ENCODE measurements around the gene LRRC10B.
"Not testable (repeated sequence)": the region's sequence is repeated elsewhere in the genome, so short reads cannot be mapped to it uniquely, and the experiment has no call there.

Gene LRRC10B

DNA sequence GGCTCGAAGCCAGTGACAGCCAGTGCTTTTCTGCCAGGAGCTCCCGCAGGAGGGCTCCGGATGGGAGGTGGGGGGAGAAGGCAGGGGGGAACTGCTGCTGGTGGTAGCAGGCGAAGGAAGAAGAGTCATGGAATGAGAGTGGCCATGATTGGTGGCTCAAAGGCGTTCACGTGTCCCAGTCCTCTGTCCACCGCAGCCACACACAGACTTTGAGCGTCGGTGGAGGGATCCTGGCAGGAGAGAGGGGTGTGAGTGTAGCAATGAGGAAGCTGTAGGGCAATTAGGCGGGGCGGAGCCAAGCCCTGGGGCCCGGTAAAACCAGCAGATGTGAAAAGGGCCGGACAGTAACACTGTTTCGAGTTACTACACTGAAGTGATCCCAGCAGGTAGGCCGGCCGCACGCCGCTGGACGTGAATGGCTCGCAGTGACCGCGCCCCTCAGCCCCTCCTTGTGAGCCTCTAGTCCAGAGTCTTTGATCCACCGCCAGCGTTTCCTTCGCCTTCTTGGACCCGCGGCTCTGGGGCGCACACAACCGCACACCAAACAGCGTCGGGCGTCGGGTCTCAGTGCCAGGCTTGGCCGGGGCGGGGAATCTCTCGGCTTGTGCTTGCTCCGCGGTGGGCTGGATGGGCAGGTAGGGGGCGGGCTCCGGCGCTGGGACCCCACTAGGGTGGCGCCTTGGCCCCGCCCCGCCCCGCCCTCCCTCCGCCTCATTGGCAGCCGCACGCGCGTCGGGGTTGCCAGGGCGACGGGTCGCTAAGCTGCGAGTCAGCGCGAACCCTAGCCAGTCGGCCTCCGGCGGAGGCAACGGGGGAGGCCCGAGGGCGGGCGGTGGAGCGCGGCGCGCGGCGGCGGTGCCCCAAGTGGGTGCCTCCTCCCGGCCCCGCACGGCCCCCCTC lies at the start of gene LRRC10B:
LRRC10B (plus strand) TSS at position 788 of the 900 bp plus-strand sequence. CDS start 250 bp downstream, outside the sequence.
- DNase-seq (ENCODE audit: low read depth): no peak

DNA sequence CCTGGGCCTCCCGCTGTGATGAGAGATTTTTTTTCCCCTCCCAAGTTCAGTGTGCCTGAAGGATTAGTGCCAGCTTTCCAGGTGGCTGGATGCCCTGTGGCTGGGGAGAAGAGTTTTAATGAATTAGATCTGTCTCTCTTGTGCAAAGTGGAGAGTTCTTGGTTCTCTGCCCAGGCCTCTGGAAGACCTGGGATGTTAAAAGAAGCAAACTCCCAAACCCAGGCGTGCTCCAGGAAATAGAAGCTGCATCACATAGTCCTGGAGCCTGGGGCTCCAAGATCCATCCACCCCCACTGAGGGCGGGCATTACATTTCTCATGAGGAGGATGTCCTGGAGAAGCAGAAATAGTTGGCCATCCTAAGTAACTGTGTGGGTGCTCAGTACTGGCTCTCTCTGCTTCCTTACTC lies 48.1 kb upstream of the LRRC10B start:
- no peak for DNase-seq (ENCODE audit: low read depth)

DNA sequence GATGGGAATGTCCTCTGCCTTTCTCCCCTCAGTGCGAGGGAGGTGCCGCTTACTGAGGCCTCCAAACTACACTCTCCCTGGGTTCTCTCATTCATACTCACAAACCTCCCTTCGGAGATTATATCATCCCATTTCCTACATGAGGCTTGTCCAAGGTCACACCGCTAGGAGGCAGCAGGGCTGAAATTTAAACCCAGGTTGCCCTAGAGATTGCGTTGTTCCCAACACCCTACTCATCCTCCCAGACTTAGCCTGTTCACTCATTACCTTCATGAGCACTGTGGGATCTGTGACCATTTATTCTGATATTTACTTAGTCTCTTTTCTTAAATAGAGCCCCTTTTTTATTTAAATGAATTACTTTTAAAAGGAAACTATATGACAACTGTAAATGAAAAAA lies 47.6 kb upstream of the LRRC10B start:
- no peak for DNase-seq (ENCODE audit: low read depth)

DNA sequence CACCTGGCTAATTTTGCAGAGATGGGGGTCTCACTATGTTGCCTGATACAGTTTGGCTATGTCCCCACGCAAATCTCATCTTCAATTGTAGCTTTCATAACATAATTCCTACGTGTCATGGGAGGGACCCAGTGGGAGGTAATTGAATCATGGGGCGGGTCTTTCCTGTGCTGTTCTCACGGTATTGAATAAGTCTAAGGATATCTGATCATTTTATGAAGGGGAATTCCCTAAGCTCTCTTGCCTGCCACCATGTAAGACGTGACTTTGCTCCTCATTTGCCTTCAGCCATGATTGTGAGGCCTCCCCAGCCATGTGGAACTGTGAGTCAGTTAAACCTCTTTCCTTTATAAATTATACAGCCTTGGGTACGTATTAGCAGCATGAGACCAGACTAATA lies 40.9 kb upstream of the LRRC10B start:
- not testable (repeated sequence) for DNase-seq (ENCODE audit: low read depth)

DNA sequence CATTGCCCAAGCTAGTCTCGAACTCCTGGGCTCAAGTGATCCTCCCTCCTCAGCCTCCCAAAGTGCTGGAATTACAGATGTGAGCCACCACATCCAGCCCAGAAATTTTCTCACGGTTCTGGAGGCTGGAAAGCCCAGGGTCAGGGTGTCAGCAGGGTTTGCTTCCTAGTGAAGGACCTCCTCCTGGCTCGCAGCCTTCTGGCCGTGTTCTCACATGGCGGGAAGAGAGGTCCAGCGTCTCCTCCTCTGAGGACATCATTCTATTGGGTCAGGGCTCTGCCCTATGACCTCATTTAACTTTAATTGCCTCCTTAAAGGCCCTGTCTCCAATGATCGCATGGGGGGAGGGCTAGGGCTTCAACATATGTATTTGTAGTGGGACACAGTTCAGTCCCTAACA lies 40.5 kb upstream of the LRRC10B start:
- DNase-seq (ENCODE audit: low read depth): no peak

DNA sequence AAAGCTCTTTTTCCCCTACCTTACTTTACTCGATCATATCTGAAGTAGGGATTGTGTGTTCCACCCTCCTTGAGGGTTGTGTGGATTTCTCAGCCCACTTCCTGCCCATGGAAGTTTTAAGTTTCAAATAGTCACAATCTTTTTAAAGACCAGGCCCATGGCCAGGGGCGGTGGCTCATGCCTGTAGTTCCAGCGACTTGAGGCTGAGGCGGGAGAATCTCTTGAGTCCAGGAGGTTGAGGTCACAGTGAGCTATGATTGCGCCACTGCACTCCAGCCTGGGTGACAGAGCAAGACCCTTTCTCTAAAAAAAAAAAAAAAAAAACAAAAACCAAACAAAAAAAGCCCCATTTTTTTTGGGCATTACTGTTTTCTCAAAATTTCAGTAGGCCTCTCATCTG lies 36.3 kb upstream of the LRRC10B start:
- no peak for DNase-seq (ENCODE audit: low read depth)

DNA sequence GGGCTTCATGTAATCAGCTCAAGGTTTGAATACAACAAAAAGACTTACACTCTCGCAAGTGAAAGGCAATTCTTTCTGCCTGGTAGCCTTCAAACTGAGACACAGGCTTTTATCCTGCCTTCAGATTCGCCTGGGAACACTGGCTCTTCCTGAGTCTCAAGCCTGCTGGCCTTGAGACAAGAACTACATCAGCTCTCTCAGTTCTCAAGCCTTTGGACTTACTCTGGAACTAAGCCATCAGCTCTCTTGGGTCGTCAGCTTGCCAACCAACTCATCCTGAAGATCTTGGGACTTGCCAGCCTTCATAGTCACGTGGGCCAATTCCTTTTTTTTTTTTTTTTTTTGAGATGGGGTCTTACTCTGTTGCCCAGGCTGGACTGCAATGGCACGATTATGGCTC lies 35.7 kb upstream of the LRRC10B start:
- no peak for DNase-seq (ENCODE audit: low read depth)

DNA sequence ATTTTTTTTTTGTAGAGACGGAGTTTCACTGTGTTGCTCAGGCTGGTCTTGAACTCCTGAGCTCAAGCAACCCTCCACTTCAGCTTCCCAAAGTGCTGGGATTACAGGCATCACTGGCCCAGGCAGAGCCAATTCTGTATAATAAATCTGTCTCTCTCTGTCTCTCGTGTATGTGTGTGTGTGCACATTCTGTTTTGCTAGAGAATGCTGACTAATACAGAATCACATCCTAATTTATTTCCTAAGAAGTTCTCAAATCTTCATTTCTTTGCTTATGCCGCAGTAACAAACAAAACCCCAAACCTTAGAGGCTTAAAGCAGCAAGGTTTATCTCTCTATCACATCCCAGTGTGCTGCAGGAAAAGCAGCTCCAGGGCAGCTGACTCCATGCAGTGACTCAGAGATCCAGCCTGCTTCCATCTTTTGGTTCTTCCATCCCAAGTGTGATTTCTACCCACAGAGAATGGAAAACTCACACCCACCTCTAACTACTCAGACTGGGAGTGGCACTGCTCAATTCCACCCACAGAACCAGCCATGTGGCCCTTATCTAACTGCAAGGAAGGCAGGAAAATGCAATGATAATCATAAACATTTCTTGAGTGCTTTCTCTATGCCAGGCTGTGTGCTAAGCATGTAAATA lies 35.1 kb upstream of the LRRC10B start:
- no peak for DNase-seq (ENCODE audit: low read depth)

DNA sequence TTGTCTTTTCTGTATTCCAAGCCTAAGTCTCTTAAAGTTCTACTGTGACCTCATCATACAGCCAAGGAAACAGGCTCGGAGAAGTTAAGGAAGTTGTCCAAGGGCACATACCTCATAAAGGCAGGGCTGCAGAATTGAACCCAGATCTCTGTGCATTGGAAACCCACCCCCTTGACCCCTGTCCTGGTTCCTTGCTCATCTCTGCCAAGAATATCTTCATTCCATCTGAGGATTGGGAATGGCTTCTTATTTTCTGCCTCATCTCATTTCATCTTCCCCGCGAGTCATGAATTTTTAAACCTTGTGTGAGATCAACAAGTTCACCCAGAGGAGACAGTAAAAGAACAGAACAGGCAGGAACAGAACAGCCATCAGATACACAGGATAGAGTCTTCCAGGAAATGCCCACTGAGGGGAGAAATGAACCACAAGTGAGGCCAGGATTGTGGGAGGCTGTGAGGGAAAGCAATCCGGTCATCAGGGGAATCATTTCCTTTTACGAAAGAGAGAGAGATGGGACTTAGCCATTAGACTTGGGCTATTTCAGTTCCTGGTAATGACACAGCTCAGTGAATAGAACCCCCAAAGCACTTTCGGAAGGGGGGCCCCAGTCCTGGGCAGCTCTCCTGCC lies 34.4 kb upstream of the LRRC10B start:
- DNase-seq (ENCODE audit: low read depth): no peak

DNA sequence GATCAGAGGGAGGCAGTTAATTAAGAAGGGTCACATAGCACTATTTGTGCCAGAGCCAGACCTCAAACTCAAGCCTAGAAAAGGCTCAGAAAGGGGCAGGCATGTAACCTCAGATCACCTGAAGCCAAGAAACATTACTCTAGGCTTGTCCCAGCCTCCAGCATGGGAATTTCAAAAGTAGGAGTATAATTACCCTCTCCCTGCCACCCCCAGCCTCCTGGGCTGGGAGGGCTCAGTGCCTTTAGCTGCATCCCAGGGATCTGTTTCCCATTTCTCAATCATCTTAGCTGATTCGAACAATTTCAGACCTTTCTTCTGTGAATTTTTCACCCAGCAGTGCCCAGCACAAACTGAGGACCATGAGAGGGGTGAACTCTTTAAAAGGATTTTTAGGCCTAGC lies 33.1 kb upstream of the LRRC10B start:
- no peak for DNase-seq (ENCODE audit: low read depth)

DNA sequence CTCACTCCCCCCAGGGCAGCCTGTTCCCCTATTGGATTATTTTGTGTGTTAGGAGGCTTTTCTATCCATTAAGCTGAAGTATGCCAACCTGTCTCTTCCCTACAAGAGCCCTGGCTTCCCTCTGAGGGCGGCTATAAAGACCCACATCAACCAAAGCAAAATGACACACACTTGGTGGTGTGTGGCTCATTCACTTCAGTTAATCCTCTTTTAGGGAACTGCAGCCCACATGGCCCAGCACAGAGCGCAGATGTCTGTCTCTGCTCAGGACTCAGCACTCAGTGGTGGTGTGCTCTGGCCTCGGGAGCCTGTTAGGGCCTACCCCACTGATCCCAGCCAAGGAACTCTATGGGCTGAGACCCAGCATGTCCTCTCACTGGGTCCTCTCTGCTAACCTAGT lies 32.2 kb upstream of the LRRC10B start:
- DNase-seq (ENCODE audit: low read depth): no peak

DNA sequence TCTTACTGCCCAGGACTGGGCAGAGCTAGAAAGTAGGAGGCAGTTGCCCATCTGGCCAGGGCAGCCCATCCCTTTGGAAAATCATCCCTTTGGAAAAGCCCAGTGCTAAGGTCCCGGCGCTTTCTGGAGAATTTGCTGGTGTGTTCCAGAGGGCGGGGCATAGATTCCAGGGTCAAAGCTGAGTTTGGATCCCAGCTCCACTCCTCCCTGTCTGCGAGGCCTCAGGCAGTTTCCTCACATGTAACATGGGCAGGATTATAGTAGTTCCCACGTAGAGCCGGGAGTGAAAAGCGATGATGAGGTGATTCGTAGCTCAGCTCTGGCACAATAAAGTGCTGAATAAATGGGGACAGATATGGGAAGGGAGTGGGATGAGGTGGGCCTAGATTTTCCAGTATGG lies 31.4 kb upstream of the LRRC10B start:
- DNase-seq (ENCODE audit: low read depth): no peak

DNA sequence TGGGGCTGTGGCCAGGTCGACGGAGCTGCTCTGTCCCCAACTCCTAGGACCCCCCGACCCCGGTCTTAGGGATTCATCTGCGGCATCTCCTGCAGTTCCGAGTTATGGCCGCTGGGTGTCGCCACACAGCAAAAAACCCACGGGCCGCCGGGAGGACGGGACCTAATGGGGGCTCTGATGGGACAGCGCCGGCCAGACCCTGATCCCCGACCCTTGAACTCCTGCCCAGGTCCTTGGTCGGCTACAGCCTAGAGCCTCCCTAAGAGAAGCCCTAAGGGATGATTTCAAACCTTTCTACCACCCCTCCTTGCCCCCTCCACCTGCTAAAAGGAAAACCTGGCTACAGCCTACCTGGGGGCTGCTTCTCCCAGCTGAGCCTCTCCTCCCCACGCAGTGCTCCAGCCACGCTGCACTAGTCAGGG lies 30.8 kb upstream of the LRRC10B start:
- peak; percentile 49 for DNase-seq (ENCODE audit: low read depth)

DNA sequence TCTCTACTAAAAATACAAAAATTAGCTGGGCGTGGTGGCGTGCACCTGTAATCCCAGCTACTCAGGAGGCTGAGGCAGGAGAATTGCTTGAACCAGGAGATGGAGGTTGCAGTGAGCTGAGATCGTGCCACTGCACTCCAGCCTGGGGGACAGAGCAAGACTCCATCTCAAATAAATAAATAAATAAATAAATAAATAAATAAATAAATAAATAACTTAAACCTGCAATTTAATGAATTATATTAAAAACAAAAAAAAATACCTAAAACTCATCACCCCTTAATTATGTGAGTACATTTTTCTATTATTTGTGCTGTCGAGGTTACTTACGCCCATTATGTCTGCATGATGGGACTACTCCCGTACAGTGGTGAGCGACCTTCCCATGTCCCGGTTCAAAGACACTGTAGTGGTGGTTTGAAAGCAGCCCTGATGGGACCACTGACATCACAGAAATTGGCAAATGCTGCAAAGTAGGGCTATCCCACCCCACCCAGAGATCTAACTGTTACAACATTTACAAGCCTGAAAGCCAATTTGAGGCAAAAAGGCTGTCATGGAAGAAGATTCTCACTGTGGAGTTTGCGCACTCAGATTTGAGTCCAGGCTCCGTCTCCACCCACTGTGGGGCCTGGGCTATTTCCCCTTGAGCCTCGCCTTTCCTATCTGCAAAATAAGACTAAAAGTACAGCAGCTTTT lies 29.0 kb upstream of the LRRC10B start:
- DNase-seq (ENCODE audit: low read depth): not testable (repeated sequence)

DNA sequence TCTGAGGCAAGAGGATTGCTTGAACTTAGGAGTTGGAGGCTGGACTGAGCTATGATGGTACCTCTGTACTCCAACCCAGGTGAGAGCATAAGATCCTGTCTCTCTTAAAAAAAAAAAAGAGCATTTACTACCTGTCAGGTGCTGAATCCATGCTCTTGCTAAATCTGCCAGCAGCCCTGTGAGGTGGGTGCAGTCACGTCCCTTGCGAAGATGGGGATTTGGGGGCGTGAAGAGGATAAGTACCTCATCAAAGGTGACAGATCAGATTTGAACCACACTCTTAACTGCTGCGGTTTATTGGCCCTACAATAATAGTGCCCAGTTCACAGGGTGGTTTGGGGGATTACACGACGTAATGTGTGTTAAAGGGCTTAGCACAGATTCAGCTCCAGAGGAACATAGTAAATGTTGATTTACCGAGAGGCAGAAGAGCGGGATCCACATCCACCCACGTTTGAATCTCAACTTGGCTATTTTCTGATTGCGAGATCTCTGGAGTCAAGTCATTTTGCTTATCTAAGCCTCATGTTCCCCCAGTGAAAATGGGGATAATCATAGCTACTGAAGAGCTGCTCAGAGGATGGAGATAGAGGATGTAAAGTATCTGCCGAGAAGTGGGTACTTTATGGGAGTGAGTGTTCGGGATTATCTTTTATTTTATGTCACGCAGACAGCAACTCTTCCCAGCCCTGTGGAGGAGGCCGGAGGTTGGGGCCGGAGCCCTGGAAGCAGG lies 28.1 kb upstream of the LRRC10B start:
- DNase-seq (ENCODE audit: low read depth): no peak

DNA sequence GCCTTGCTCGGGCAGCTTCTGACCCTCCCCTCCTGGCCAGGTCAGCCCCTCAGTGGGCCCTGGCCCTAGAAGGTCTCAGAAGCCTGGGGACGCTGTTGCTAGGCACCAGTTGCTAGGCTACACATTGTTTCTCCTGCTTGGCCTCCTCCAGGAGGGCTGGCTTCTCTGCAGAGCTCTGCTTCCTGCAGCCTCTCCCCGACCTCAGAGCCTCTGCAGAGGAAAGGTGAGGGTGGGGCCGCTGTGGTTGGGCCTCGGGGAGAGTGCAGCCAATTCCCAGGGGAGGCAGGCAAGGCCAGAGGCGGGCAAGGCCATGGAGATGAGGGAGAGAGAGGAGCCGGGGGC lies 27.6 kb upstream of the LRRC10B start:
- DNase-seq (ENCODE audit: low read depth): no peak

DNA sequence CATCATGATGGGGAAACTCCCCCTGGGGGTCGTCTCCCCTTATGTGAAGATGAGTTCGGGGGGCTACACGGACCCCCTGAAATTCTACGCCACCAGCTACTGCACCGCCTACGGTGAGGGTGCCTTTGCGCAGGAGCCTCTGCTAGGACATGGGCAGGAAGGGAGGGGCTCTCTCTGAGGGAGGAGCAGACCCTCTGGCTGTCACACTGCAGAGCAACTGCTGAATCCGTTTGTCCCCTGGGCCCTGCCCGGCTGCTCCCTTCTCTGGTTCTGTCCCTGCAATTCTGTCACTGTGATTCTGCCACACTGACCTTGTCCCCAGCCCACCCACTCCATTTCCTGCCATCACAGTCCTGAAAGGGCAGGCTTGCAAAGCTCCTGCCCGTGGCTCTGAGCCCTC lies 26.7 kb upstream of the LRRC10B start:
- DNase-seq (ENCODE audit: low read depth): no peak

DNA sequence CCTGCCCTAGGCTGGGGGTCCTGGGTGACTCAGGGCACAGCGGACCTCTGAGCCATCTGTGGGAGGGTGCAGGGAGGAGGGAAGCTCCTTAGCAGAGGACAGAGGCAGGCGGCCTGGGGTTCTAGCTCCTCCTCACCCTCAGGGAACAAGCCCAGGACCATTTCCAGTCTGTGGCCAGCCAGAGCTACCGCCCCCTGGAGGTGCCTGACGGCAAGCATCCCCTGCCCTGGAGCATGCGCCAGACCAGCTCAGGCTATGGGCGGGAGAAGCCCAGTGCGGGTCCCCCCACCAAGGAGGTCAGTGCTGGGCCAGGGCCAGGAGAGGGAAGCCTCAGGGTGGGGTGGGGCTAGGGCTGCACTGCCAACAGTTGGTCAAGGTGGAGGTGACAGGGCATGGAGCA lies 26.0 kb upstream of the LRRC10B start:
- no peak for DNase-seq (ENCODE audit: low read depth)

DNA sequence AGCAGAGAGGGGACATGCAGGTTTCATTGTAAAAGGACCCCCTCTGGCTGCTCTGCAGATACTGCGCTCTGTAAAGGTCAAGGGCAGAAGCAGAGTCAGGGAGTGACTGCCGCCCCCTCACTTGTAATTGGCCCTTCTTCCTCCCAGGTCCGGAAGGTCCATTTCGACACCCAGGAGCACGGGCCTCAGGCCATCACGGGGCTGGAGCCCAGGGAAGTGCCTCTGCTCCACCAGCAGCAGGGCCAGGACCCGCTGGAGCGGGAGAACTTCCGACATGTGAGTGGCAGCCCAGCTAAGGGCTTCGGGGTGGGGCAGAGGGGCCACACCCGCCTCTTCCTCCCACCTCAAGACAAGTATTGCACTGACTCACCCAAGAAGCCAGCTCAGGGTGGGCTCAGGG lies 24.0 kb upstream of the LRRC10B start:
- DNase-seq (ENCODE audit: low read depth): no peak

DNA sequence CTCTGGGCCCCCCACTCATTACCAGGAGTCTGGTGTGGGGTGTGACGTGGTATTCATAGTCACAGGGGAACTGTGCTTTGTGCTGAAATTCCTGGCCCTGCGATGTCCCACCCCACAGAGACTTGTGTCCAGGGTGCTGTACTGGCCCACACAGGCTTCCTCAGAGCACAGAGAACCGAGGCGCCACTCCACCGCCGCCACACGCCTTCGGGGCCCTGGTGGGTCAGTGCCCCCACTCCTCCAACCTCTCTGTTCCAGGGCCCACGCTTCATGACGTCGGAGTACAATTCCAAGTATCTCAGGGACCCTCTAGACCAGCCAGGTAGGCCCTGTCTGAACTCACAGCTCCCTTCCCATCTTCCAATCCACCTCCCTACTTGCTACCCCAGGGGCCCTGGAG lies 23.5 kb upstream of the LRRC10B start:
- no peak for DNase-seq (ENCODE audit: low read depth)

DNA sequence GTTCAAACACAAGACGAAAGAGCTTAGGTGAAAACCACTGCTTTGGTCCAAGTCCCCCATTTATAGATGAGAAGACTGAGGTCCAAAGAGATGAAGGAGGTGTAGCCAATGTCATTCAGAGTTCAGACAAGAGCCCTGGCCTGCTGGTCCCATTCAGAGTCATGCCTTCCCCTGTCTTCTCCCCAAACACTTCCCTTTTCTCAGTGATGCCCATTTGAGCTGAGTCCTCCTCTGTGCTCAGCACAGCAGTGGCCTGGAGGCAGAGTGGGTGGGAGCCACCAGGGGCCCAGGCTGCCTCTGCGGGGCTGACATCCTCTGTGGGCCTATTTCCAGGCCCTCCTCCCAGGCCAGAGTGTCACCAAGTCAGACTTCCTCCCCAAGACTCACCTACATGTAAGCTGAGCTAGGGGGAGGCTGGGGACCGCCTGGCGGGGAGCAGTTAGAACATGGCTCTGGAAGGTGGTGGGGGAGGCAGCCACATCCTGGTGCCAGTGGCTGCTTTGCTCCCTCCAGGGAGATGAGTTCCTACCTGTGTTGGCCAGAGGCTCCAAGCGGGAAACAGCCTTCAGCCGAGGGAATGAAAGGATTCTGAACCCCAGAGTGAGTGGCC lies 22.4 kb upstream of the LRRC10B start:
- DNase-seq (ENCODE audit: low read depth): no peak

Data from activated gamma-delta T cell treated with anti-CD3 and anti-CD28 coated beads, Interleukin-2, amount 50 U/mL, for 16 hours (primary cell).